NCI-H82 treated with DMSO at 0.1 percent for 48 hours (cell line): Measurements from ENCODE around the gene MLF1.
"Not testable (repeated sequence)": the region's sequence is repeated elsewhere in the genome, so short reads cannot be mapped to it uniquely, and the experiment has no call there.

Source experiments
- DNase-seq: peaks from one replicate; lab custom pipeline; 2025; ENCODE audit not compliant: unreplicated experiment; lab: John Stamatoyannopoulos, UW

Gene MLF1

DNA sequence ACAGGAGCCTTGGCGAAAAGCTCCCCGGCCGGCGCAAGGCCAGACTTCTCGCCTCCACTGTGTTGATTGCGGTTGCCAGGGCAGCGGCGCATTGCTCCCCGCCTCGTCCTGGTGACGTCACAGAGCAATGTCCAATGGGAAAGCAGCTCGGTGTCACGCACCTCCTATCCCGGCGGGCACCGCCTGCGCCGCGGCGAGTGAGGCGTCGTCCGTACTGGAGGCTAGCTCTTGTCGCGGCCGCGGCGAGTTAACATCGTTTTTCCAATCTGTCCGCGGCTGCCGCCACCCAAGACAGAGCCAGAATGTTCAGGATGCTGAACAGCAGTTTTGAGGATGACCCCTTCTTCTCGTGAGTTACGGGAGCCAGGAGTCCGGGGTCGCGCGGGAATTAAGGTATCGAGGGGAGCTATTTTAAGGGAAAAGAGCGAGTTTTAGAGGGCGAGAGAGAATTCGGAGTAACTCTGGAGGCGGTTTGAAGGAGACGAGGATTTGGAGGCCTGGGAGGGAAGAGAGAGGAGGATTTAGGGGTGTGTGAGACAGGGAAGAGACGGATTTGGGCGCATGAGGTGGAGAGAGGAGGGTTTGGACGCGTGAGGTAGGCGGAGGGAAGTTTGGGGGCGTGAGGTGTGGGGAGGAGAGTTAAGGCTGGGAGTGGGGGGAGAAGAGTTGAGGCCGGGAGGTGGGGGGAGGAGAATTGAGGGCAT lies at the start of gene MLF1:
TSS of gene MLF1 (plus strand) at position 196 of the 704 bp plus-strand sequence. CDS start at position 303, 107 bp downstream.
- DNase-seq: peak; percentile 78

- DNase-seq: no peak
Observed at GRCh38 chr3:158522221-158523136, 48.5 kb upstream of the MLF1 start.

- DNase-seq: no peak
Observed at GRCh38 chr3:158528076-158528674, 42.8 kb upstream of the MLF1 start.

- DNase-seq: no peak
Observed at GRCh38 chr3:158531334-158531733, 39.7 kb upstream of the MLF1 start.

- DNase-seq: peak; percentile 31
Observed at GRCh38 chr3:158532099-158532734, 38.8 kb upstream of the MLF1 start.

GRCh38 chr3:158535918-158536317 lies 35.1 kb upstream of the MLF1 start:
- no peak for DNase-seq

GRCh38 chr3:158539414-158540014 lies 31.5 kb upstream of the MLF1 start:
- peak; percentile 20 for DNase-seq

- DNase-seq: no peak
Observed at GRCh38 chr3:158540066-158540465, 30.9 kb upstream of the MLF1 start.

GRCh38 chr3:158548691-158549090 lies 22.3 kb upstream of the MLF1 start:
- no peak for DNase-seq

GRCh38 chr3:158549938-158550337 lies 21.1 kb upstream of the MLF1 start:
- DNase-seq: not testable (repeated sequence)

- no peak for DNase-seq
Observed at GRCh38 chr3:158552124-158552523, 18.9 kb upstream of the MLF1 start.

GRCh38 chr3:158559504-158559903 lies 11.5 kb upstream of the MLF1 start:
- no peak for DNase-seq

DNA sequence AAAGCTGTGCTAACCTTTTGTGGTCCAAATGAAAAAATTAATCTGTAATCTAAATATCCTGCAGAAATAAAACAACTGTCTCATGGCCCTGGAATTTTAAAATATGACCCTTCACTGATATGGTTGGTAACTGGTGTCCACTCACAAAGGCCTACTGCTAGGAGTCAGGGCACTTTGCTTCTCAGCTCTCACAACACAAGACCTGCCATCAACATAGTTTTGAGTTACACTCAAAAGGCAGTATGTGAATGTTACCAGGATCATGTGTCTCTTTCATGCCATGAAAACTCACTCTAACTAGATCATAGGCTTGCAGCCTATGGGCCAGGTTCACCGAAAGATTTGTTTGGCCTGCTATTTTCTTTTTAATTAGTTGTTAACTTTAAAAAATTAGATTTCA lies 10.0 kb upstream of the MLF1 start:
- DNase-seq: no peak

- no peak for DNase-seq
Observed at GRCh38 chr3:158562674-158563073, 8.3 kb upstream of the MLF1 start.

DNA sequence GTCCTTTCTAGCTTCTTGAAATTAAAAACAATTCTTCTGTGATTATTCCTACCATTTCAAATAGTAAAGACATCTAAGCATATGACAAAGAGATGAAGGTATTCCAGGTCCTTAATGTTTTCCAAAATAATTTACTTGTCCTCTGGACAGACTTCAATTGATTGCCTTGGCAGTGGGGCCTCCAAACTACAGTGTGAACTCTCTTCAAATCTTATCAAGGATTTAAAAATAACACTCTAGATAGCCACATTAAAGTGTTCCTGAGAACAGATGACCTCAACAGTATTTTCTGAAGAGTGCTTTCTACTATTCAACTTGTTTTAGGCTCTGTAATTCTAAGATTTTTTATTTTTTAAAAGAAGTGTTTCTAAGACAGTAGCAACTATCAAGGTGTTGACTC lies 7.9 kb upstream of the MLF1 start:
- DNase-seq: no peak

GRCh38 chr3:158565076-158565475 lies 5.9 kb upstream of the MLF1 start:
- DNase-seq: no peak

GRCh38 chr3:158568784-158569183 lies 2.2 kb upstream of the MLF1 start:
- no peak for DNase-seq

- no peak for DNase-seq
Observed at GRCh38 chr3:158569794-158570193, 1.2 kb upstream of the MLF1 start.

DNA sequence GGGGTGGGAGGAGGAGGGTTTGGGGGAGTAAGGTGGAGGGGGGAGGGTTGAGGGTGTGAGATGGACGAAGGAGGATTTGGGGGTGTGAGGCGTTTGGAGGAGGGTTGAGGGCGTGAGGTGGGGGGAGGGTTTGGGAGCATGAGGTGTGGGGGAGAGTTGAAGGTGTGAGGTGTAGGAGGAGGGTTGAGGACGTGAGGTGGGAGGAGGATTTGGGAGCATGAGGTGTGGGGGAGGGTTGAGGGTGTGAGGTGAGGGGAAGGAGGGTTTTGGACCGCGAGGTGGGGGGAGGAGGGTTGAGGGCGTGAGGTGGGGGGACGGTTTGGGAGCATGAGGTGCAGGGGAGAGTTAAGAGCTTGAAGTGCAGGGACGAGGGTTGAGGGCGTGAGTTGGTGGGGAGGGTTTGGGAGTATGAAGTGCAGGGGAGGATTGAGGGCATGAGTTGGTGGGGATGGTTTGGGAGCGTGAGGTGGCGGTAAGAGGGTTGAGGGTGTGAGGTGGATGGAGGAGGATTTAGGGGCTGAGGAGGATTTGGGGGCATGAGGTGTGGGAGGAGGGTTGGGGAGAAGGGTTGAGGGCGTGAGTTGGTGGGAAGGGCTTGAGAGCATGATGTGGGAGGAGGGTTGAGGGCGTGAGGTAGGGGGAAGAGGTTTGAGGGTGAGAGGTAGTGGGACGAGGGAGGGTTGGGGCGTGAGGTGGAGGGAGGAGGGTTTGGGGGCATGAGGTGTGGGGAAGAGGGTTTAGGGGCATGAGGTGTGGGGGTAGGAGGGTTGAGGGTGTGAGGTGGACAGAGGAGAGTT lies 1.2 kb downstream of the MLF1 start:
- DNase-seq: no peak

DNA sequence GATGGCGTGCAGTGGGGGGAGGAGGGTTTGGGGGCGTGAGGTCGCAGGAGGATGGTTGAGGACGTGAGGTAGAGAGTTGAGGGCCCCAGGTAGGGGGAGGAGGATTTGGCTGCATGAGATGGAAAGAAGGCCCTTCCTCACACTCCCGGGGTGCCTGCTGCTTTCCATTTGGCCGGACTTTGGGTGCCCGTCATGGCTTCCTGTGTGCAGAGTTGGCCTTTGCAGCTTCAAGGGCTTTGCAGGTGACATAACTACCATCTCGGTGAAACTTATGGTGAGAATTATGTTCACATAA lies 1.7 kb downstream of the MLF1 start:
- DNase-seq: no peak
